ENCODE results near the gene FKBP14.
A peak's percentile ranks its signal among the peaks of the same experiment; 100 is the strongest.
"Not testable (repeated sequence)": the region's sequence is repeated elsewhere in the genome, so short reads cannot be mapped to it uniquely, and the experiment has no call there.

FKBP14 gene

DNA sequence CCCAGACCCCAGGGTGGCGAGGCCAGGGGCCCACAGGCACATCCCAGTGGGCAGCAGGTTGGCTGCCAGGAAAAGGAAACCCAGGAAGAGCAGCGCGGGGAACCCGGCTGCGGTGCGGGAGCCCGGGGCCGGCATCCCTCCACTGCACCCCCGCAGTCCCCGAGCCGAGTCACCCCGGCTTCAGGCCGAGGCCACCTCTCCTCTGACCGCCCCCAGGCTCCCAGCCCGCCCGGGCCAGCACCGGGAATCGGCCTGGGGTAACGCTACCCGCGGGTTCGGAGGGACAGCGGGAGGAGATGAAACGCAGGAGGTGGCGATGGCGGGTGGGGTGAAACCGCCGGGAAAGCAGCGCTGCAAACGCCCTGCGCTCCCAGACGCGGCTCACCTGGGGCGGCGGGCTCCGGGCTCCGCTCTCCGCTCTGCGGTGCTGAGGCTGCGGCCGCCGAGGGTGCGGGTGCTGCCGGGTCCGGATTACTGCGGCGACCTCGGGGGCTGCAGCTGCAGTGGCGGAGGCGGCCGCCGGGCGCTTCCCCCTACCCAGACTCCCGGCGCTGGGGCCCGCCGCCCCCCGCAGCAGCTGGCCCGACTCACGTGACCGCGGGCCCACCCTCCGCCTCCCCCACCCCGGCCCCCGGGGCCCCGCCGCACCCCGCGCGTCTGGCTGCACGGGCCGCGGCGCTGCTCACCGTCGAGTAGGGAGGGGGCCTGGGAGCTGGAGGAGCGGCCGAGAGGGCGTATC is 37.1 kb downstream of the FKBP14 start, which contains the start of gene SCRN1:
TSS of gene SCRN1 (minus strand) at position 545 of the 739 bp plus-strand sequence. CDS start 20,734 bp downstream, outside the sequence.
- peak; percentile 51 for DNase-seq

DNA sequence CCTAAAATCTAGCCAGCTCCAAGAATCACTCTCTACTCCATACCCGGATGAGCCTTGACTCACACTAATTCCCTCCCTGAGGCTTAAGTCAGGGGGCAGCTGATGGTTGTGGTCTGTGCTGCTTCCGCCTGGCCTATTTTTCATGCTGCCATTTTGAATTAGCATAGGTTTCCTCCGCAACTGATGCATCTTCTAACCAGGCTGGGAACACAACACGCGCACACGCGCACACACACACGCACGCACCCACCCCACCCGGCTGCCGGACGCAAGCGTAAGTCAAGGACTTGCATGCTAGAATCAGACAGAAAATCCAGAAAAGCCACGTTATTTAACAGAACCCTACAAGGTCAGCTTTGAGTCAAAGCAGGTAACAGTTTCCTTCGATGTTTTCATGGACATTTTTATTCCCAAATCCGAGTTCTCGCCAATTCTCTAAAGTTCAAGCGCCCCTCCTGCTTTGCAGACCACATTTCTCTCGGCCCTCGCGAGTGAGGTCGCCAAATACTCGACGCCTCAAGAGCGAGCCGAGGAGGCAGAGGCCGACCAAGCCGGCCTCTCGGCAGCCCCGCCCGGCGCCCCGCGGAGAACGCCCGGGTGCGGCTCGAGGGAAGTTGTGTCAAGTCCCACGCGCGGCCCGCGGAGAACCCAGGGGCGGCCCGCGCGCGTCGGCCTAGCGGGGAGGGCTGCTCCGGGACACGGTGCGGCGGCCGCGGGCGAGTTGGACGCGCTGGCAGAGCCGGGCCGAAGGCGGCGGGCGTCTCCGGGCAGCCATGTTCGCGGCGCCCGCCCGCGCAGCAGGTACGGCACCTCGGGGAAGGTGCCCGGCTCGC is 37.9 kb downstream of the FKBP14 start:
- DNase-seq: peak; percentile 45

DNA sequence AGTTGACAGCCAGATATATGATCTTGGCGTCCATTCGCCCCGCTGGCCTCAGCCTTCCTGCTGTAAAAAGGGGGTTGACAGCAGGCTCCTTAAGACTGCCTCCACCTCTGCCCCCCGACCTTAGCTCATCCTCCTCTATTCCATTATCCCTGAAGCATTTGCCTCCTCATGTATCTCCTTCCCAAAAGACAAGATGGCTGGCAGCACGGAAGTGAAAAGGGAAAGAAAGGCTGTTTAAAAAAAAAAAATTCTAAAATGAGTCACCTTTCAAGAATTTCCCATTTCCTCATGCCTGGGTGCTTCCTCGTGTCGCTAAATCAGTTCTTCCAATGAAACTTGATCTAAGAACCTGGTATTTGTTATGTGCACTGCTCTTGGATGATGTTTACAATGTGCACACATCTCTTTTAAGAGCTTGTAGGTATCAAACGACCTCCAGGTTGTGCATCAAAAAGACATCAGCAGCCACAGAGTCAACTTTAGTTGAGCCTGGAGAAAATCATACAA is 38.6 kb downstream of the FKBP14 start:
- DNase-seq: no peak

DNA sequence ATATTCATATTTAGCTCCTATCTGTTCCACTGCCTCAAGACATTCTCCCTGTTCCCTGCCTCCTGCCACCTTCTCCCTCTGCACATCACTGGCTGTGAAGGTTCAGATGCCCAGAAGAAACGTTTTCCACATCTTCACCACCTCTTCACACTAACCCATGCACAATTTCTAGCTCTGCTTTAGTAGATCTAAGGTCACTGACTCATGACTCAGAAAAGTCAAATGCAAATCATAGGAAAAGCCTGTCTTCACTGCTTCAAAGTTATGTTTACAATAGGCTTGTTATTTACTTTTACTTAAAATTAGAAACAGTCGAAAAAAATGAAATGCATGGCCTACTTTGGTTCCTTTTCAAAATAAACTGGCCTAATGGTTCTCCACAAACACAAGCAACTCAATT is 39.4 kb downstream of the FKBP14 start:
- no peak for DNase-seq

DNA sequence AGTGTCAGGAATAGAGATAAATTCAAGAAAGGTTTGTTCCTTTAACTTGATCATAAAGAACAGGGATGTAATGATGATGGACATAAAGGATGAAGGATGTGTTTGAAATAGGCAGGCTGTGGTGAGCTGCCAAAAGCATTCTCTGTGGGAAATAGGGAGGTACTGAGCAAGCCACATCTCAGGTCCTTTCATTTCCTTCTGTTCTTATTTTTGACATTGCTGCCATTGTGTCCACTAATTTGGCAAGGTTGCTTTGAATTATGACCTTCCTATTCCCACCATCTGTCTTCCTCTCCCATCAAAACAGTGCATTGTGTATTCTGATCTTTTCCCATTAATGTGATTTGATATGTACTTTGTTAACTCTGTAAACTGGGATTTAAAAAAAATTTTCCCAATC is 46.4 kb downstream of the FKBP14 start:
- no peak for DNase-seq

DNA sequence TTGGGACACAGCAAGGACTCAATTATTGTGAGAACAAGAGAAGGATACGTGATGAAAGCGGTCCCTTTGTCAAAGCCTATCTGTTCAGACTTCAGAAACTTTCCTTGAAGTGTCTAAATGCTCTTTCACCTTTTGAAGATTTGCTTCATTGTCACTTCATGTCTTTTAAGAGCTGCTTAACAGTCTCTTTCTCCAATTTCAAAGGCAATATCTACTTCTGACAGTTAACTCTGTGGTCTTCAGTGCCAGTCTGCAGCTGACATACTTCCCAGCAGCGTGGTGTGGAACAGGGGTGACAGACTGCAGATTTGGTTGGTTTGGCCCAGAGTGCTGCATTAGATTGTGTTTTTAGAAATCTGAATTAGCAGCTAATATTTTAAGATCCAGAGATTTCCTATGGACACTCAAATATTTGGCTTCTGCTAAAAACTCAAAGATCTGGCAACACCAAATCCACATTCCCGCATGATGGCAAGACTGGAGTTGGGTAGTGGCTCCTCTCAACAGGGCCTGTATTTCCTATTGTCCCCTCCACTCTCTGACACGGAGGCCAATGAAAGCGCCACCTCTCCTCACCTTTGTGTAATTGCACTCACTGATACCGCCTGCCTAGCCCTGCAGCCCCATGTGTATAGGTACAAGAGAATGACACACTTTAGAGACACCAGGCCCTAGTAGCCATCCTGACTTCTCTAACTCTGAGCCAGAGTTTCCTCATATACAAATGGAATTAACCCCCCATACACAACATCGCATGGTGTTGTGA is 48.4 kb downstream of the FKBP14 start:
- DNase-seq: no peak

DNA sequence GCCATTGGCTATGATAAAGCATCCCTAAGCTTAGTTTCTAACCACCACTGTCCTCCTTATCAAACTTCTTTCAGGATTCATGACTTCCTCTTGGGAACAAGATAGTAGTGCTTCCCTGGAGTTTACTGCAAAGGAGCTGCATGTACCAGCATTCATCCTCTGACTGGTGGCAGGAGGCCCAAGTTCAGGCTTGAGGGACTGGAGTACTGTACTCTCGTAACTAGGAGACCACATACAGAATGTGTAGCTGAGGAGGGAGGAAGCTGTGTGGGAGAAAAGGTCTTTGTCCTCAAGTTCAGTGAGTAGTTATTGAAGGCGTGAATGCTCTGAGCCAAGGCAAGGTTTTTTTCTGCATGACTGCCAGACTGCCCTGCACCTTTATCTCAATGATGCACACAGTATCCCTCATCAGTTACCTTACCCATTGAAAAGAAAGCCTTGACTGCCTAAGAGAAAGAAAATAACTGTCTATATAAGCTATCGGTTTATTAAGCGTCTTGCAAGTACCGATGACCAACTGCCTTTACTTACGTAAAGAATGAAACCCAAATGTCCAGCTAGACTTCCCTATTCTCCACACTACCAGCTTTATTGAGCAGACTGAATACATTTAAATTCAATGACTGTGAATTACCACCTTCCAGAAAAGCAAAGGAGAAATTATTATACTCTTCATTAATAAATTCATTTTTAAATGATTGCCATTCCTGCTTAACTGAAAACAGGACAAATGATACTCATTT is 49.7 kb downstream of the FKBP14 start:
- DNase-seq: no peak

DNA sequence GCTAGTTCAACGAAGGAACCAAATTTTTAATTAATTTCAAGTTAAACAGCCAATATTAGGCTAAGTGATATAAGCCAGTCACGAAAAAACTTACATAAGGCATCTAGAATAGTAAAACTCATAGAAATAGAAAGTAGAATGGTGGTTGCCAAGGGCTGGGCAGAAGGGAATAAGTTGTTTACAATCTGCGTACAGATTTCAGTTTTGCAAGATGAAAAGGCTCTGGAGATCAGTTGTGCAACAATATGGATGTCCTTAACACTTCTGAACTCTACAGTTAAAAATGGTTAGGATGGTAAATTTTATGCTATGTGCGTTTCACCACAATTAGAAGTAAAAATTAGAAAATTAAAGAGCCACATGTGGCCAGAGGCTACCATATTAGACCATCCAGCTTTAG is 50.2 kb downstream of the FKBP14 start:
- no peak for DNase-seq

DNA sequence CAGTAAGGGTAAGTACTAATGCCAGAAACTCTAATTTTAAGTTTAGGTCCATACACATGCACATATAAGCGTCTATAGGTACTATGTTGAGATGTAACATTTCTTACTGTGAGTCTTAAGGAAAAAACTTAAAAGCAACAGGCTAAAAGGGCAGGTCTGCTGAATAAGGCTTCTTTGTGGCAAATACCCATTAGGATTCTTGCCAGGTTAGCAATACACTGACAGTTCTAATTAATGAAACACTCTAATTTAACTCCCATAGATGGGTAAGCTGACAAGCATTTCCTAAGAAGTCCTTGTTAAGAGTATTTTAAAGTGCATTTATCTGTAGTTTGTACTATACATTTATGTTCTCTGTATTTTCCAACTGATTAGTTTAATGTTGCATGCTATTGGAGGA is 50.9 kb downstream of the FKBP14 start:
- DNase-seq: no peak

DNA sequence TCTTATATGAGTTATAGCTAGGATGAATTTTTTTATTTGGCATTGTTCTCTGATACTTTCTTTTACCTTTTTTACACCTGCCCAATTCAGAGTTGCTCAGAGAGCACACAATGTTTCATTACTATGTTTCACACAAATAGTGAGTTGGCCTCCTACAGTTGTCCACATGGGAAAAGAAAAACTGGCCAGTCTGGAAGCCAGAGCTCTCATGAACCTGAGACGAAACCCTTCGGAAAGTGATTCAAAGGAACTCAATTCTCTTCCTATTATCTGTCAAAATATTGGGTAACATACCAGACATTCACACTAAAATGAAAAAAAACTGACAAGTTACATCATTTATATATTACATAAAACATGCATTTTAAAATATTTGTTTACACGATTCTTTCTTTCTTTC is 52.2 kb downstream of the FKBP14 start:
- DNase-seq: no peak

DNA sequence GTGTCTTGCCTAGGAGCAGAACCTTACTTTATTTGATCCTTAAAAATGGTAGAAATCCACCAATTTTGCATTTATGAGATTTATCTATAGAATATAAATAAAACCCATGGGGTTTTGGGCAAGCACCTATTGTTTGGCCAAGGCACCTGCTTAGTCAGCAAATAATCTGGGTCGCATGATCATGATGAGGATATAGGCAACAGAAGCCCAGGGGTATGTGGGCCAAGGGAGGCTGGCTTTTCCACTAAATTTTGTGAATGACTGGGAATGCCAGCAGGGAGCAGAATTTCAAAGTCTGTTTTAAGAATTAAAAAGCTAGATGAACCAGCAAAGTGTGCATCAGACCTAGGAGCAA is 54.2 kb downstream of the FKBP14 start:
- no peak for DNase-seq

DNA sequence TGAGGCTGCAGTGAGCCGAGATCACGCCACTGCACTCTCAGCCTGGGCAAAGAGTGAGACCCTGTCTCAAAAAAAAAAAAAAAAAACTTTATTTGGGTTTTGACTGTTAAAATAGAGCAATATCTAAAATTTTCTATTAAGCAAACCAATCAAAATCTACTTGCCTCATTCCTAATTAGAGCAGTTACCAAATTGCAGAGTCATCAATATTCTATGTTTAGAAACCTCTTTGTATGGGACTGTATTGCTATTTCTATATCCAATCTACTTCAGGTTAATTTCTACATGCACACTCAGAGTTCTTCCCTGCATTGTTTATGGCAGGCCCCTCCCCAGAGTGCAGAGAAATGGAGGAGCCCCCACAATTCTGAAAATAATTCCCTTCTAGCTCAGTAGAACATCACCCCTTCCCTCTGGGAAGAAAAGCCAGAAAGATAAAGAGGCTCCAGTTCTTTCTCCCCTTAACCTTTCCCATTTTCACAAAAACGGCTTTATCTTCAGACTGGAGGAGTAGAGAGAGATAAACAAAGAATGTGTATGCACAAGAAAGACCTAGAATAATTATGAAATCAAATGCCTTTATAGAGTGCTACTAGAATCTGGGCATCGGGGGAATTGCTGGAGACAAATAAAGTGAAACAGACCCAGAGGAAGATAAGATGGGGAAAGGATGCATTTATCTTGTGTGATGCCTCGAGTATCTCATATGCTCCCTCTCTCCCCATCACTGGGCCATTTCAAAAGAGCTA is 54.8 kb downstream of the FKBP14 start:
- no peak for DNase-seq

DNA sequence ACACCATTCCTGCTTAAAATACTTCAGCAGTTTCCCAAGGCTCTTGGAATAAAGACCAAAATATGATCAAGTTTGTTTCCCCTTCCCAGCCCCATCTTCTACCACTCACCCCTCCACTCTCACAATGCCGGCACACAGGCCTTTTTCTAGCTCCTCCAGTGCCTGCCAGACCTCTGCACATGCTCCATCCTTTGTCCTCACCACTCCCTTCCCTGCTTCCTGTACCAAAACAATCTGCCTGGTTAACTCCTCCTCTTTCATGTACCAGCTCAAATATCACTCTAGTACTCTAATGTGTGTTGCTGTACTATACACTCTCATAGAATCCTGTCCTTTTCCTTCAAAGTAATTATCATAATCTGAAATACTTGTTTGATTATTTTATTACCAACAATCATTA is 56.3 kb downstream of the FKBP14 start:
- DNase-seq: no peak

DNA sequence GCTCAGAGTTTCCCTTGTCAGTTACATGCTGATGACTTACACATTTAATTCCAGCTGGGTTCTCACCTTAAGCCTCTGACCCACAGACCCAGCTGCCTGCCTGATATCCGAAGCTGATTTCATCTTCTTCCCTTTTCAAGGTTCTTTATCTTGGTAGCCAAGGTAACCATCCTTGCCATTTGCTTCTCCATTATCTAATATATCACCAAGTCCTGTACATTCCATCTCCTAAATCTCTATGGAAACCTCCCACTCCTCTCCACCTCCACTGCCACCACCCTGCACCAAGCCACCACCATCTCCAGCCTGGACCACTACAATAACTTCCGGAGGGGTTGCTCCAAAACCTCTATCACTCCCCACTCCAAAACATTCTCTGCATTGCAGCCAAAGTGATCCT is 56.8 kb downstream of the FKBP14 start:
- DNase-seq: no peak

DNA sequence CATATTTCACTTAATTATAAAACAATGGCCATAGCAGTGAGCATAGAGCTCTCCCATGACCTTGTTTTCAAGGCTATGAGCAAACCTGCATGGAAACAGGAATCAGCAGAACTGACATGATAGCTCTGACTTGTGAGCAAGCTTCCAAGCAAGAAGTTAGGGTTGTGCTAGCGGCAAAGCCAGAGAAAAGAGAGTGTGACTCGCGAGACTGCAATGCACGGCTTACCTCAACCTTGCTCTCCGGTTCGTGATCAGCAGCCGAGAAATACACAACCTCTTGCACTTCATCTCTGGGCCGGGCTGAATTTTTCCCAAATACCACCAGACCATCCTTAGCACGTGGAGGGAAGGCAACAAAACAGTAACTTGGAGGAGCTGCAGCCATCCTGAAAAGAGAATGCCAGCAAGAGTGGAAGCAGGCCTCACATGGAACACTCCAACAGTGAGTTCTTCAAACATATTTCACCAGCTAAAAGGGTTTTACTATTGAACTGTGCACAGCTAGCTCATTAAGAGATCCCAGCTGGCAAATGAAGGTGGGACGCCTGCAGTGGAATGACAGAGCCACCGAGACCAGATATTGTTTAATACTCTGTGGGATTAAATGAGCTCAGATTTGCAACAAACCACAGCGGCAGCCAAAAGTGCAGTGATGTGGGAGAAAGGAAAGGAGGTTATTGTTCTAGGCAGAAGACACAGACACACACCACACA is 57.7 kb downstream of the FKBP14 start:
- no peak for DNase-seq

DNA sequence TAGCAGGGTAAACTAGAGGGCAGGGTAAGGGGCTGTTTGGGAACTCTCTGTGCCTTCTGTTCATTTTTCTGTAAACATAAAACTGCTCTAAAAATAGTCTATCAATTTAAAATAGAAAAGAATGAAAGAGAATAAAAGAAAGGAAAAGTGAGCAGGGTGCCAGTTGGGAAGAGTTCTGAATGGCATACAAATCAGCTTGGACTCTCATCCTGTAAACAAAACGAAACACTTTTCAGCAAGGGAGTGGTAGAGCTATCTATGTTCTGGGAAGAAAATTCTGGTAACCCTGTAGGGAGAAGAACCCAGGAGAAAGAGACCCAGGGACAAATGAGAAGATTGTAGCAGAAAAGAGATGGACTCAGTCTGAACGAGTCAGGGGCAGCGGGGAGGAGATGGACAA is 61.5 kb downstream of the FKBP14 start:
- DNase-seq: no peak

DNA sequence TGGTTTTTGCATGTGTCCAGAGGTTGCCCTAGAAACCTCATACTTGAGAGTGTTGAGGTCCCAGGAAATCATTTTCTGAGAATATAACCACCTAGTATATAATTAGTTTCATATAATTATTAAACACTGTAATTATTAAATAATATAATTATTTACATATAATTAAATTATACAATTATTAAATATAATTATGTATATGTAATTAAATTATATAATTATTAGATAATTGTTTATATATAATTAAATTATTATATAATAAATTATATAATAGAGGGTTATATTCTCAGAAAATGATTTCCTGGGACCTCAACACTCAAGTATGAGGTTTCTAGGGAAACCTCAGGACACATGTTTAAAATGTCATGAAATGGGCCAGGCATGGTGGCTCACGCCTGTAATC is 64.5 kb downstream of the FKBP14 start:
- no peak for DNase-seq

DNA sequence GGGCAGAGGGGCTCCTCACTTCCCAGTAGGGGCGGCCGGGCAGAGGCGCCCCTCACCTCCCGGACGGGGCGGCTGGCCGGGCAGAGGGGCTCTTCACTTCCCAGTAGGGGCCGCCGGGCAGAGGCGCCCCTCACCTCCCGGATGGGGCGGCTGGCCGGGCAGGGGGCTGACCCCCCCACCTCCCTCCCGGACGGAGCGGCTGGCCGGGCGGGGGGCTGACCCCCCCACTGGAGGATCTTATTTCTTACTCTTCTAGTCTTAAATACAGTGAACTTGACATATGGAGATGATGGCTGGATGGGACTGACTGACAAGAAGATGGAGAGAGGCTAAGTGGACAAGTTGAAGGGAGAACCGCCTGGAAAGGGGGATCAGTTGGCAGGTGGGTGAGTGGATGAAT is 64.9 kb downstream of the FKBP14 start:
- not testable (repeated sequence) for DNase-seq

Data from activated T-cell treated with anti-CD3 and anti-CD28 coated beads, Interleukin-2, amount 50 U/mL, for 1 hour (primary cell).